WTC11 (cell line): ENCODE measurements around the gene ANKRD66. TPM values are rescaled to one million over a fixed set of nuclear protein-coding genes. Genes with fewer than 3 reads are reported as not detected.

Experiments used
- ATAC-seq: fragments of 200-7000 bp; cut with Tn5 transposase; 2 replicates; pipeline ENCODE4 v1.10.0; 2021; ENCODE audit warnings: mild to moderate bottlenecking, moderate library complexity
- CTCF ChIA-PET: fragments of 300-600 bp; sonication (Branson Sonifier 250); formaldehyde crosslinking; loops from one replicate; lab custom pipeline; 2021; ENCODE audit warnings: antibody characterized with exemption; lab: Charles Lee
- POLR2A ChIA-PET: fragments of 350-600 bp; sonication (Branson Sonifier 250); formaldehyde crosslinking; loops from one replicate; lab custom pipeline; 2021; ENCODE audit warnings: antibody characterized with exemption; lab: Charles Lee
- DNase-seq: peaks from one replicate; pipeline ENCODE4 v3.0.0; 2021; ENCODE audit warnings: low spot score
- H3K27ac Mint-ChIP-seq: 2 replicates; pipeline ENCODE4 v1.8.0; 2021; ENCODE audit warnings: mixed read lengths
- H3K27me3 Mint-ChIP-seq: 2 replicates; pipeline ENCODE4 v1.8.0; 2021; ENCODE audit warnings: low read depth, mild to moderate bottlenecking, moderate library complexity, mixed read lengths
- H3K36me3 Mint-ChIP-seq: 2 replicates; pipeline ENCODE4 v1.8.0; 2021; ENCODE audit warnings: mixed read lengths
- H3K4me1 Mint-ChIP-seq: 2 replicates; pipeline ENCODE4 v1.8.0; 2022; ENCODE audit warnings: mixed read lengths
- H3K4me3 Mint-ChIP-seq: 2 replicates; pipeline ENCODE4 v1.8.0; 2021; ENCODE audit warnings: mild to moderate bottlenecking, moderate library complexity, mixed read lengths
- H3K9me3 Mint-ChIP-seq: 2 replicates; pipeline ENCODE4 v1.8.0; 2021; ENCODE audit warnings: mixed read lengths
- AR ChIP-seq: fragments of 250-450 bp; sonication (Bioruptor Pico); IDR thresholded peaks from 2 replicates; pipeline ENCODE4 v1.9.0; 2021; ENCODE audit warnings: mild to moderate bottlenecking
- ATF3 ChIP-seq: sonication (generic); formaldehyde crosslinking; conservative IDR thresholded peaks from 2 replicates; pipeline ENCODE4 v1.8.1; 2022; ENCODE audit warnings: mild to moderate bottlenecking, missing genetic modification reagents
- E2F1 ChIP-seq: sonication (generic); formaldehyde crosslinking; IDR thresholded peaks from 2 replicates; pipeline ENCODE4 v1.8.0; 2022; ENCODE audit warnings: mild to moderate bottlenecking, missing genetic modification reagents
- E2F5 ChIP-seq: sonication (generic); formaldehyde crosslinking; IDR thresholded peaks from 2 replicates; pipeline ENCODE4 v1.8.1; 2022; ENCODE audit warnings: mild to moderate bottlenecking, moderate library complexity, missing genetic modification reagents
- ELF4 ChIP-seq: sonication (generic); formaldehyde crosslinking; IDR thresholded peaks from 2 replicates; pipeline ENCODE4 v1.8.1; 2022; ENCODE audit warnings: low read depth, mild to moderate bottlenecking, moderate library complexity, missing genetic modification reagents
- ERG ChIP-seq: fragments of 250-450 bp; sonication (Bioruptor Pico); IDR thresholded peaks from 2 replicates; pipeline ENCODE4 v1.8.0; 2021; ENCODE audit warnings: mild to moderate bottlenecking
- ETV6 ChIP-seq: sonication (generic); formaldehyde crosslinking; IDR thresholded peaks from 2 replicates; pipeline ENCODE4 v1.8.1; 2022; ENCODE audit warnings: mild to moderate bottlenecking, missing genetic modification reagents
- FOXJ3 ChIP-seq: sonication (generic); formaldehyde crosslinking; IDR thresholded peaks from 2 replicates; pipeline ENCODE4 v1.9.0; 2021; ENCODE audit warnings: missing genetic modification reagents, mild to moderate bottlenecking, borderline replicate concordance
- GTF2I ChIP-seq: fragments of 250-450 bp; sonication (Bioruptor Pico); conservative IDR thresholded peaks from 2 replicates; pipeline ENCODE4 v1.4.0; 2021; ENCODE audit warnings: mild to moderate bottlenecking
- HMGXB4 ChIP-seq: sonication (generic); formaldehyde crosslinking; IDR thresholded peaks from 2 replicates; pipeline ENCODE4 v1.8.1; 2023; ENCODE audit warnings: mild to moderate bottlenecking, moderate library complexity, missing genetic modification reagents
- KAT7 ChIP-seq: sonication (generic); formaldehyde crosslinking; IDR thresholded peaks from 2 replicates; pipeline ENCODE4 v1.8.1; 2023; ENCODE audit warnings: missing genetic modification reagents, mild to moderate bottlenecking, borderline replicate concordance
- MYBL2 ChIP-seq: sonication (generic); formaldehyde crosslinking; IDR thresholded peaks from 2 replicates; pipeline ENCODE4 v1.8.1; 2023; ENCODE audit warnings: mild to moderate bottlenecking, moderate library complexity, missing genetic modification reagents
- SMAD4 ChIP-seq: sonication (generic); formaldehyde crosslinking; IDR thresholded peaks from 2 replicates; pipeline ENCODE4 v1.8.0; 2022; ENCODE audit warnings: mild to moderate bottlenecking, missing genetic modification reagents
- SOX15 ChIP-seq: fragments of 250-450 bp; sonication (Bioruptor Pico); IDR thresholded peaks from 2 replicates; pipeline ENCODE4 v1.9.0; 2021; ENCODE audit warnings: mild to moderate bottlenecking
- STAT6 ChIP-seq: sonication (generic); formaldehyde crosslinking; conservative IDR thresholded peaks from 2 replicates; pipeline ENCODE4 v1.8.1; 2023; ENCODE audit warnings: mild to moderate bottlenecking, low read depth, missing genetic modification reagents, moderate library complexity
- ZBTB21 ChIP-seq: sonication (generic); formaldehyde crosslinking; IDR thresholded peaks from 2 replicates; pipeline ENCODE4 v1.8.1; 2023; ENCODE audit warnings: mild to moderate bottlenecking, missing genetic modification reagents, borderline replicate concordance
- ZMAT4 ChIP-seq: fragments of 250-450 bp; sonication (Bioruptor Pico); IDR thresholded peaks from 2 replicates; pipeline ENCODE4 v1.9.0; 2021; ENCODE audit warnings: mild to moderate bottlenecking
- total RNA-seq: library from RNA; stranded (reverse); gene quantifications from 3 replicates; pipeline ENCODE4 v1.2.3, GENCODE V29; 2021
- TF ChIP-seq, protein P1 (sequence below): sonication (generic); formaldehyde crosslinking; IDR thresholded peaks from 2 replicates; pipeline ENCODE4 v1.8.1; 2022; ENCODE audit warnings: low read depth, missing genetic modification reagents, borderline replicate concordance

The ANKRD66 gene
- total RNA-seq, 1 experiment from 2014 or later = not detected

DNA sequence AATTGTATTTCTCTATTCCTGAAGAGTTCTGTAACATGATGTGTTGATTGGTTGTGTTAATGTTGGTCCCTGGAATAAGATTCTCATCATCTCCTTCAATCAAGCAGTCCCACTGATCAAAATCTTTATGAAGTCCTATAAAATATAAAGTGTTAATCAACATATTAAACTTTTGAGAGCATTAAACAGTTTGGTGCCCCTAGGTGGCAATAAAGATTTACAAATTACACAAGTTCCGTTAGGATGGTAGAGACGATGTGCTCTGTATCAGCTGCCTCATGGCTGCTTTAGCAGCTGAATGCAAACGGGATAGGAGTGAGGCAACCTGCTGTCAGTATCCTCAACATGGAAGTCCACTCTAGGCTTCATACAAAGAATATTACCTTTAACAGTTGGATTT lies 42.2 kb upstream of the ANKRD66 start (continued):
- TF ChIP-seq ERG (CRISPR knock-in tag) = no peak
- no peak for TF ChIP-seq KAT7
- TF ChIP-seq GTF2I (CRISPR knock-in tag) = no peak
- TF ChIP-seq FOXJ3 (CRISPR knock-in tag) = no peak

GRCh38 chr6:46706464-46706863 lies 40.3 kb upstream of the ANKRD66 start:
- peaks cover 8% of the 10 kb centered on the region for H3K4me1 Mint-ChIP-seq
- CTCF ChIA-PET = no interaction called here
- no peak overlapping the region for H3K27ac Mint-ChIP-seq
- POLR2A ChIA-PET = no interaction called here
- ATAC-seq (no peak), DNase-seq (no peak)
- no peaks in the 10 kb centered on the region; the same call in 1 of the 2 replicates for H3K9me3 Mint-ChIP-seq
- TF ChIP-seq SMAD4 (CRISPR knock-in tag) = no peak
- TF ChIP-seq, protein P1, sequence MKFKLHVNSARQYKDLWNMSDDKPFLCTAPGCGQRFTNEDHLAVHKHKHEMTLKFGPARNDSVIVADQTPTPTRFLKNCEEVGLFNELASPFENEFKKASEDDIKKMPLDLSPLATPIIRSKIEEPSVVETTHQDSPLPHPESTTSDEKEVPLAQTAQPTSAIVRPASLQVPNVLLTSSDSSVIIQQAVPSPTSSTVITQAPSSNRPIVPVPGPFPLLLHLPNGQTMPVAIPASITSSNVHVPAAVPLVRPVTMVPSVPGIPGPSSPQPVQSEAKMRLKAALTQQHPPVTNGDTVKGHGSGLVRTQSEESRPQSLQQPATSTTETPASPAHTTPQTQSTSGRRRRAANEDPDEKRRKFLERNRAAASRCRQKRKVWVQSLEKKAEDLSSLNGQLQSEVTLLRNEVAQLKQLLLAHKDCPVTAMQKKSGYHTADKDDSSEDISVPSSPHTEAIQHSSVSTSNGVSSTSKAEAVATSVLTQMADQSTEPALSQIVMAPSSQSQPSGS = no peak
- H3K27me3 Mint-ChIP-seq = no peaks in the 10 kb centered on the region
- H3K4me3 Mint-ChIP-seq = no peak overlapping the region
- H3K36me3 Mint-ChIP-seq = no peaks in the 10 kb centered on the region

GRCh38 chr6:46711491-46711890 lies 35.2 kb upstream of the ANKRD66 start:
- H3K9me3 Mint-ChIP-seq = no peaks in the 10 kb centered on the region; the same call in 1 of the 2 replicates
- CTCF ChIA-PET = no interaction called here
- TF ChIP-seq ETV6 (no peak), STAT6 (no peak), MYBL2 (no peak), SOX15 (CRISPR knock-in tag) (no peak)
- H3K27ac Mint-ChIP-seq = no peak overlapping the region
- no peak overlapping the region for H3K4me3 Mint-ChIP-seq
- no peak for ATAC-seq
- POLR2A ChIA-PET = no interaction called here
- no peaks in the 10 kb centered on the region for H3K36me3 Mint-ChIP-seq
- H3K27me3 Mint-ChIP-seq = no peaks in the 10 kb centered on the region
- DNase-seq = no peak
- no peaks in the 10 kb centered on the region for H3K4me1 Mint-ChIP-seq

DNA sequence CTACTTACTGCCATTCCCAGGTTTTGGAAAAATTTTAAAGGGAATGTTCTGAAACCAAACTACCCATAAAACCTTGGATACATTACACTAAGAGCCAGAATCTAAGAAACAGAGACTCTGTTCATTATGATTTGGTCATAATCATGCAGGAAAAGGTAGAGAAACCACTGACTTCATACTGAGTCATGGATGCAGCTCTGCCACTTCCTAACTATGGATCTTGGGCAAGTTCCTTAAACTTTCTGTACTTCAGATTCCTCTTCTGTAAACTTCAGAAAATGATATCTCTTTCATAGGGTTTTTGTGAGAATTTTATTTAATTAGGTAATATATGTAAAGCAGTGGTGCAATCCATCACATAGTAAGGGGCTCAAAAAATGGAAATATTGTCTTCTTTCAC lies 31.6 kb upstream of the ANKRD66 start:
- H3K4me1 Mint-ChIP-seq = no peaks in the 10 kb centered on the region
- H3K27me3 Mint-ChIP-seq = no peaks in the 10 kb centered on the region
- TF ChIP-seq E2F1 (CRISPR knock-in tag) (no peak), ELF4 (CRISPR knock-in tag) (no peak), HMGXB4 (CRISPR knock-in tag) (no peak), E2F5 (CRISPR knock-in tag) (no peak), KAT7 (no peak), ZMAT4 (no peak), AR (CRISPR knock-in tag) (no peak), ATF3 (no peak), ZBTB21 (no peak)

More for the DNA sequence above, 31.6 kb upstream of the ANKRD66 start:
- Mint-ChIP-seq H3K36me3 (no peaks in the 10 kb centered on the region), H3K27ac (no peak overlapping the region), H3K9me3 (no peaks in the 10 kb centered on the region), H3K4me3 (no peak overlapping the region)
- ChIA-PET CTCF (no interaction called here), POLR2A (no interaction called here)
- no peak for DNase-seq
- no peak for ATAC-seq
